VCaP (cell line): ENCODE results near the gene LIN7B.
A peak's percentile ranks its signal among the peaks of the same experiment; 100 is the strongest.

Experiments
- H3K27ac ChIP-seq: fragments of 450-650 bp; 2 replicates; pipeline ENCODE4 v1.5.1; 2017
- TF ChIP-seq, protein P1 (sequence below): fragments of 450-650 bp; conservative IDR thresholded peaks from 2 replicates; pipeline ENCODE4 v1.5.1; 2017; ENCODE audit warnings: mild to moderate bottlenecking, moderate library complexity

LIN7B gene

DNA sequence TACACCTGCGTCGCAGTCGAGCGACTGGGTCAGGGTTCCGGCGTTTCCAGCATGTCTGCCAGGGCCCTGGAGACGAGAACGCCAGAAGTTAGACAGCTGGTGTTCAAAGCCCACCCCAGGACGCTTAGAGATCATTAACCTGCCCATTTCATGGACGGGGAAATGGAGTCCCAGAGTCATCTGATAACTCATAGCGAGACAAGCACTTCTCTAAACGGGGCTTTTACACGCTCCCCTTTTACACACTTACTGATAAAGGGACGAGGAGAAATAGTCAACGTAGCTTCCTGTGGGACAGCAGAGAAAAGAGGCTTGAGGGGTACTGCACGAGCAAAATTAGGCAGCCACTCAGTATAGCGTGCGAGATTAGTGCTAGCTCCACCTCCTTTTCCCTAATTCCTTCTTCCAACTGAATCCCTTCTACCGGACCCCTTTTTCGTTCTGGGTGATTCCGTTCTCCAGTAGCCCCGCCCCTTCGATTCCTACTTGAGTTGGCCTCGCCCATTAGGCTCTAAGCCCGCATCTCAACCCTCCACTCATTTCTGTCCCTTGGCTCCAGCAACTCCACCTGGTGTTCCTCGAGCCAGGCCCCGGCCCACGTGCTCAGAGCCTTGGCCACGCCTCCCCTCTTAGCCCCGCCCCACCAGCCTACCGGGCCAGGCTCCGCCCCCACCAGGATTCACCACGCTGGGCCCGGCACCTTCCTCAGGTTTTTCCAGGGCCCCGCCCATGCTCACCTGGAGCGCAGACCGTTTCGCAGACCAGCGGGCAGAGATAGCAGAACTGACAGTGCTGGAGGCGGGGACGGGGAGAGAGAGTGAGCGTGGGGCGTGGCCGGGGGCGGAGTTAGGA lies 37.3 kb downstream of the LIN7B start:
- TF ChIP-seq, protein P1, sequence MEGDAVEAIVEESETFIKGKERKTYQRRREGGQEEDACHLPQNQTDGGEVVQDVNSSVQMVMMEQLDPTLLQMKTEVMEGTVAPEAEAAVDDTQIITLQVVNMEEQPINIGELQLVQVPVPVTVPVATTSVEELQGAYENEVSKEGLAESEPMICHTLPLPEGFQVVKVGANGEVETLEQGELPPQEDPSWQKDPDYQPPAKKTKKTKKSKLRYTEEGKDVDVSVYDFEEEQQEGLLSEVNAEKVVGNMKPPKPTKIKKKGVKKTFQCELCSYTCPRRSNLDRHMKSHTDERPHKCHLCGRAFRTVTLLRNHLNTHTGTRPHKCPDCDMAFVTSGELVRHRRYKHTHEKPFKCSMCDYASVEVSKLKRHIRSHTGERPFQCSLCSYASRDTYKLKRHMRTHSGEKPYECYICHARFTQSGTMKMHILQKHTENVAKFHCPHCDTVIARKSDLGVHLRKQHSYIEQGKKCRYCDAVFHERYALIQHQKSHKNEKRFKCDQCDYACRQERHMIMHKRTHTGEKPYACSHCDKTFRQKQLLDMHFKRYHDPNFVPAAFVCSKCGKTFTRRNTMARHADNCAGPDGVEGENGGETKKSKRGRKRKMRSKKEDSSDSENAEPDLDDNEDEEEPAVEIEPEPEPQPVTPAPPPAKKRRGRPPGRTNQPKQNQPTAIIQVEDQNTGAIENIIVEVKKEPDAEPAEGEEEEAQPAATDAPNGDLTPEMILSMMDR: no peak

GRCh38 chr19:49152119-49152550 lies 38.0 kb downstream of the LIN7B start:
- TF ChIP-seq, protein P1: no peak
- peak overlapping the region; percentile 98 for H3K27ac ChIP-seq

More for the DNA sequence above, 37.3 kb downstream of the LIN7B start:
- peak overlapping the region; percentile 98 for H3K27ac ChIP-seq

DNA sequence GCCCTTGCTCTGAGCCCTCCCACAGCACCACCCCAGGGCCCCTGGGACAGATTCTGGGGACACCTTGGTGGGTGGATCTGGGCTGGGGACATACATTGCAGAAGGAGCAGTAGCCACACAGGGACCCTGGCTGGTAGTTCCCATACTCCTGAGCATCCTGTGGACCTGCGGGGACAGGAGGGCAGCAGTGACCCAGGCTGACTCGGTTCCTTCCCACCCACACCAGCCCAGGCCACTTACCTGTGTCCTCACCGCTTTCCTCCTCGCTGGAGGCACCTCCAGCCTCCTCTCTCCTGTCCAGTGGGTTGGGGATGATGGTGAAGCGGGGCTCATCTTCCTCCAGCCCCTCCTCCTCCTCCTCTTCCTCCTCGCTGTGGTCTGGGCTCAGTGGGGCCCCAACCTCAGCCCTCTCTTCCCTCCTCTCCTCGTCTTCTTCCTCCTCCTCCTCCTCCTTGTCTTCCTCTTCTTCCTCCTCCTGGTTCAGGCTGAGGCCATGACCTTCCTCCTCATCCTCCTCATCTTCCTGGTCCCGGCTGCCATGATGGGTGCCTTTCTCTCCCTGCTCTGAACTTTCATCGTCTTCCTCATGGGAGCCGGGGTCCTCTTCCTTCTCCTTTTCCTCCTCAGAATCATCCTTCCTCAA lies 39.1 kb downstream of the LIN7B start:
- no peak overlapping the region for H3K27ac ChIP-seq
- TF ChIP-seq, protein P1: no peak

- TF ChIP-seq, protein P1: no peak
- no peak overlapping the region for H3K27ac ChIP-seq
Observed at GRCh38 chr19:49154279-49154678, 40.1 kb downstream of the LIN7B start.

DNA sequence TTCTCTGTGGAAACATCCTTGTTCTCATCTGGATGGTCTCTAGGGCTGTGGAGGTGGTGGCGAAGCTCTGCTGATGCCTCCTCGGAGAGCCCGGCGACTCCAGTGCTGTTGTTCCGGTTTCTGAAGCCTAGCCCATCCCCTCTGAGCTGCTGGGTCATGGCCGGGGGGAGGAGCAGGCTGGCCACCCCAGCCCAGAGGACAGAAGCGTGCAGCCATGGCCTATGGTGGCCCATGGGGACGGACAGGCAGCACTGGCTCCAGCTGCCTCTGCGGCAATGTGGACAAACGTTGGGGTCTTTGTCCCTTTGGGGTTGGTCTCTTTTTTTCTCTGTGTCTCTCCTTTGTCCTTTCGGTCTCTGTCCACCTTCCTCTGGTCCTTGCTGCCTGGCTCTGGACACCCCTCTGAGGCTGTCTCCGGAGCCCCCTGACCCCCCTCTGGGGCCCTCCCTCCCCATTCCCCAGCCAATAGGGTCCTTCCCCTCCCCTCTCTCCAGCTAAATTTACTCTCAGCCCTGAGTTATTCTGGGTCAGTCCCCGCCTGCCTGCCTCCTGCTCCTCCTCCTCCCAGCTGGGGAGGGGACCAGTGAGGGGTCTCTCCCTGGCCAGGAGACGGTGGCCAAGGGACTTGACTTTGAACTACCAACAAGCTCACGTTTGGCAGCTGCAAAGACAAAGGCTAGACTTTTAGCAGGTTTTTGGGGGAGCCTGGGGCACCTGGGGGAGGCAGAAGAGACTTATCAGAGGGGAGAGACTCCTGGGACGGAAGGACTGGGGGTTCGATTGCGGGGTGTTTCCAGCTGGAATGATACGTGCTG lies 41.0 kb downstream of the LIN7B start, which contains the start of gene HRC:
Gene HRC, minus strand, starts transcription at position 392 of the 815 bp plus-strand sequence. Its CDS starts 159 bp downstream, at position 233.
- no peak within 1 kb of the TSS for H3K27ac ChIP-seq

DNA sequence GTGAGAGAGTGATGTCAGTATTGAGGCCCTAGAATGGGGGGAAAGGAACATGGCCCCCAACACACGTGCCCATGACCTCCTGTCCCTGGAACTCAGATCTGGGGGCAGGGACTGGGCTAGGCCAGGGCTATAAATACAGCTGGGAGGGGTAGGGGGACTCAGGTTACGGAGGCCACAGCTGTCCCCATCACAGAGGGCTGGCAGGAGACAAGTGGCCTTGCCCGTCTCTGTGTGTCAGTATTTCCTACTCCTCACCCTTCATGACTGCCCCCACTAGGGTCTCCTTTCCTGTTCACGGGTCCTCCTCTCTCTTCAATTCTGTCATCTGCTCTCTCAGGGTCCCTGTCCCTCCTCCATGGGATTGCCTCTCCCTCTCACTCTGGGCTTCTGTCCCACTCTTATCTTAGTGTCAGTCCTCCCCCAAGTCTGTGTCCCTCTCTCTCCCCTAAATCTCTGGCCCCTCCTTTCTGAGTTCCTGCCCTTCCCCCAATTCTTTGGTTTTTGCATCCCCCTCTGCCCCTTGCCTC lies 41.7 kb downstream of the LIN7B start:
- TF ChIP-seq, protein P1: no peak
- H3K27ac ChIP-seq: no peak overlapping the region

More for the DNA sequence above, 41.0 kb downstream of the LIN7B start, which contains the start of gene HRC:
- TF ChIP-seq, protein P1: no peak
